Mucosa of rectum (tissue), 2 donors: ENCODE results near the gene CSNK2A1.

Source experiments
- H3K27ac ChIP-seq, 2 donors: one replicate each; pipeline ENCODE4 v1.7.0; 2013; ENCODE audit warnings: inconsistent platforms in 2 of 2, low read depth in 2 of 2, low read length in 2 of 2
- H3K27me3 ChIP-seq, 2 donors: one replicate each; pipeline ENCODE4 v1.7.0; 2013; ENCODE audit warnings: low read length in 2 of 2; ENCODE audit not compliant: control insufficient read depth in 2 of 2, insufficient read depth in 2 of 2
- H3K36me3 ChIP-seq, 2 donors: one replicate each; pipeline ENCODE4 v1.7.0; 2013; ENCODE audit warnings: low read length in 2 of 2; ENCODE audit not compliant: control insufficient read depth in 2 of 2, insufficient read depth in 2 of 2
- H3K4me1 ChIP-seq, 2 donors: one replicate each; pipeline ENCODE4 v1.7.0; 2013; ENCODE audit warnings: low read length in 2 of 2, mild to moderate bottlenecking in 1 of 2; ENCODE audit not compliant: control insufficient read depth in 2 of 2, insufficient read depth in 2 of 2
- H3K4me3 ChIP-seq, 2 donors: one replicate each; pipeline ENCODE4 v1.7.0; 2013; ENCODE audit warnings: low read length in 2 of 2
- H3K9ac ChIP-seq, 2 donors: one replicate each; pipeline ENCODE4 v1.7.0; 2013; ENCODE audit warnings: low read length in 2 of 2, low read depth in 1 of 2, mild to moderate bottlenecking in 1 of 2
- H3K9me3 ChIP-seq, 2 donors: one replicate each; pipeline ENCODE4 v1.7.0; 2013; ENCODE audit warnings: low read length in 2 of 2; ENCODE audit not compliant: control insufficient read depth in 2 of 2
- donor health status: healthy.
- donor health status: Normal muscosa, but diverticular disease.

Gene CSNK2A1

GRCh38 chr20:426566-426965 lies 117.0 kb downstream of the CSNK2A1 start:
- Histone ChIP-seq H3K9me3 (no peaks in the 10 kb centered on the region), H3K4me1 (no peaks in the 10 kb centered on the region), H3K27ac (no peak overlapping the region), H3K4me3 (no peak overlapping the region), H3K27me3 (no peaks in the 10 kb centered on the region), H3K36me3 (peaks cover 32 to 44% of the 10 kb centered on the region in 2 donors), H3K9ac (no peak overlapping the region)
